ENCODE measurements around the gene OBSL1.
A peak's percentile ranks its signal among the peaks of the same experiment; 100 is the strongest.

Gene OBSL1

GRCh38 chr2:219530048-219530963 is 41.0 kb downstream of the OBSL1 start:
- DNase-seq = peak; percentile 90

- DNase-seq = no peak
These were observed 43.9 kb downstream of the OBSL1 start for GRCh38 chr2:219527472-219527871.

DNA sequence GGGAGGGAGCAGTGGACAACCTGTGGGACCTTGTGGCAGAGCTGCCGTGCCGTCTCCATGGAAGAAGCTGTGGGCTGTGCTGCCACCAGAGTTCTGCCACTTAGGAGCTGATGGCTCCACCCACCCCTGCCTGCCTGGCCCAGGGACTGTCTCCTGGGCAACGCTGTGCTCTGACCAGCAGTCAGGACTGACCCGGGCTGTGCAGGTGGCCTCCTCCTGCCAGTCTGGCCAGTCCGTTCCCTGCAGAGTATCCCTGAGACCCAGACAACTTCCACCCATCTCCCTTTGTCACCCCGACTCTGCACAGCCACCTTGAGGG is 44.3 kb downstream of the OBSL1 start:
- DNase-seq = no peak

DNA sequence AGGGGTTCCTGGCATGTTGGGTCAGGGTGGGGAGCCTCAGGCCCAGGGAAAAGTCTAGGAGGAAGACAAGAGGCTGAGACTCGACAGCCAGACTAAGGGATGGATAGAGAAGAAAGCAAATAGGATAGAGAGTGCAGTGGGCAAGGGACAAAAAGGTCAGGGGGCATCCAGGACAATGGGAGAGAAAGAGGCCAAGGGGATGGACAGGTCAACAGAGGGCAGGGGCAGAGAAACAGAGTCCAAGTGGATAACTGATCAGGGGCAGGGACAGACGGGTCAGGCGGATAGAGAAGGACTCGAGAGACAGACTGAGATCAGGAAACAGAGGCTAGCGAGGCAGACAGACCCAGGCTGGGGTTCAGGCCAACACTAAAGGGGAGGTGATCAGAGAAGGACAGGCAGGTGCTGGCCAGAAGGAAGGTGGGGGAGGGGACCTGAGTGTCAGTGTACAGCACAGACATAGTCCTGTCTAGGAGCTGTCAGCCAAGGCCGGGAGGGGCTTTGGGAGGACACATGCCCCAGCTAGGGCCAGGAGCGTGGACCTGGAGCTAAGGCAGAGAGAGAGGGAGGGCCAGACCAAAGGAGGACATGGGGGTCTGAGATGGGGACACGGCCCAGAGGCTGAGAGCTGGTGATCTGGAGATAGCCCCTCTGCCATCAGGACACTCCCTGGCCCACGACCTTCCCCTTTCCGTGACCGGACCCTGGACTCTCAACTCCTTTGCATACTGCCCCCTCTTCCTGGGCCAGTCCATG is 44.8 kb downstream of the OBSL1 start:
- no peak for DNase-seq

- DNase-seq = no peak
These were observed 45.7 kb downstream of the OBSL1 start for GRCh38 chr2:219525533-219526232.

- DNase-seq = no peak
These were observed 46.5 kb downstream of the OBSL1 start for GRCh38 chr2:219524817-219525216.

DNA sequence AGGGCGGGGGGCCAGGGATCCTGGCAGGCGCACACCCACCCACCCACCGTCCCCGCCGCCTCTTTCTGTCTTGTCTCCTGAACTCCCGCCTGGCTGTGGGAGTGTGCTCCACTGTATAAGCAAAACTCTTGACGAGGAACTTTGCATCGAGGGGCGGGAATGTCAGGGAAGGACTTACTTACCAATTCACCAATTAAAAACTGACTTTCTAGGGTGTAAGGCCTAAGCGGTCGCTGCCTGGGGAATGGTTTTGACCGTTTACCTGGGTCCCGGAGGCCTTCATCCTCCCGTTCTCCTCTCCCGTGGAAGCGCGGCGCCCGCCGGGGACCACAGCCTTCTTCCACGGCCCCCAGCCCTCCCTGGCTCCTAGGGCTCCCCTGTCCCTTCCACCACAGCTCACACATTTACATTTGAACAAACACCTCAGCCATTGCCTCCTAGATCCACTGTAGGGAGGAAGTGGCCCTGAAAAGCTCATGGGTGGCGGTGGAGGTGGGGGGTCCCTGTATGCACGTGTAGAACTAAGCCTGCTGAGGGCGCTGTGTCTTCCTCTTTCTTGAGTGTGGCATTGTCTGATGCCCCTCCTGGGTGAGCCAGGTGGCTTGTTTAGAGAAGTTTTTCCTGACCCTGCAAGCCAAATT is 48.2 kb downstream of the OBSL1 start:
- no peak for DNase-seq

DNA sequence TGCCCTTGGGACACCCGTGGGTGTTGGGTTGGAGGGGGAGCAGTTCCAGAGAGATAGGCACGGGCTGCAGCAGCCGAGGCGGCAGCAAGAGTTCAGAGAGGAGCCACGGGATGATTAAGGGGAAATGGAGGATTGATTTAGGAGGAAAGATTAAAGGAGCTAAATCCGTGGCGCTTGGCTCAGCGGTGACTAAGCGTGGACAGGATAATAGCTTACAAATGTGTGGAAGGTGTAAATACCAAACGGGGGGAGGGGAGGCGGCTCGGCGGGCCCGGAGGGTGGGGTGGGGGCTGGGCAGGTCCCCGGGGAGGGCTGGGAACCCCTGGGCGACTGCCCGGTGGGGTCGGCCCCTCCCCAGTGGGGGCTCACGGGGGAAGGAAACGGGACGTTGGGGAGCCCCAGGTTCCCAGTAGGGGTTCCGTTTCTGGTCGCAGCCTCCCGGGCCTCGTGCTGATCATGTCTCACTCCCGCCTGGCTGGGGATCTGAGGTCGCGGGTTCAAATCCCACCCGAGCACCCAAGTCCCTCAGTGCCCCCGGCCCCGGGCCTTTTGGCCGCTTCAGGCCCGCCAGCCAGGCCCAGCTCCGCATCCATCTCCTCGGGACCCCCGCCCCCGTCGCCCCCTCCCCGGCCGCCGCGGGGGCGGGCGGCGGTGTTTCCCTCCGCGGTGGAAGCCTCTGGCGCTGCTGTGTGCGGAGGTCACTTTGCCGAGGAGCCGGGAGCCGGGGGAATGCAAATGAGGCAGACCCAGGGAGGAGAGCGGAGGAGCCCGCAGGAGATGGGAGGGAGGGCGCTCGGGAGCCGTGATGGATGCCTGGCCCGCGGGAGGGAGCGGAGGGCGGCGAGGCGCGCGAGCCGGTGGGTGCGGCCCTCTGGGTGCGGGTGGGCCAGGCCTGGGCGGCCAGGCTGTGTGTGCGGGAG is 49.0 kb downstream of the OBSL1 start:
- no peak for DNase-seq

DNA sequence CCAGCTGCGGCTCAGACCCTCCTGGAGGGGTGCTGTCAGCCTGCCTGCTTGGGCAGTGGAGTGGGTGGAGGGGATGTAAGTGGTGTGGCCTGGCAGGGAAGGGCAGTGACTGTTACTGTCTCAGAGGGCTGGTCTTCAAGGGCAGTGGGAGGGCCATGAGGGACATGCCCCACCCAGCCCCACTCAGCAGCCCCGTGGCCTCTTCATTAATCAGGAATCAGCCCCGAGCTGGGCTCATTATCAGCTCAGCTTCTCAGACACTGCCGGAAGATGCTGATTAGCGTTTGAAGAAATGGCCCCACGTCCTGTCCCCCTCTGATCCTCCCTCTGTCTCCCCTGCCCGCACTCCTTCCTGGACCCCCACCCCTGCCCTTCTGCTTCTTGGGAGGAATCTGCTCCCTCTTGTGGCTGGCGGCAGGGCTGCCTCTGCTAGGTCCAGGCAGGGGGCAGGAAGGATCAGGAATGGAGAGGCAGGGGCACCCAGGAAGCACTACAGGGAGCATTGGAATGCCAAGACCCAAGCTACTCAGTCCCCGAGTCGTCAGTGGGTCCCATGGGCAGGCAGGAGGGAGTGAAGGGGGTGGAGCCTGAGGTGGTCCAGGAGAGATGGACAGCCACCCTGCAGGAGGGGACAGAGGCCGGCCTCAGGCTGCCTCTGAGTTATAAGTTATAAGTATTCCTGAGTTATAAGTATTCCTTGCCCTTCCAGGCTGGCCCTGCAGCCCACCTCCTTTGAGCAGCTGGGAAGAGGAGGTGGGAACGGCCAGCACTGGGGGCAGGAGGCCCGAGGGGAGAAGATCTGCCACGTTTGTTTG is 50.1 kb downstream of the OBSL1 start:
- DNase-seq = no peak

DNA sequence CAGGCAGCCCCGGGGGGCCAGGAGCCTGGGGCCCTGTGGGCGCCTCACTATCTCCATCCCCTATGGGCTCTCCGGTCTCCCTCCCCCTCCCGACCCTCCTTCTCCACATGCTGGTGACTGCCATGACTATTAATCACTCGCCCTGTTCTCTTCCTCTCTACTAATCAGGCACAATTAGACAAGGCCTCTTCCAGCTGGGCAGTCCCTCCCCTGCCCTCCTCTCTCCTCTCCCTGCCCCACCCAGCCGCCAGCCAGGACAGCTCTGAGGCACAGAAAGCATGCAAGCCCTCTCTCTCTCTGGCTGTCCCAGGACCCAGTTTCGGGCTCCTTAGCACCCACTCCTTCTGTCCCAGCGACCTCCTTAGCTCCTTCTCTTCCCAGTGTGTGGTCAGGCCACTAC is 51.3 kb downstream of the OBSL1 start:
- DNase-seq = no peak

GRCh38 chr2:219519526-219519916 is 51.8 kb downstream of the OBSL1 start:
- DNase-seq = no peak

DNA sequence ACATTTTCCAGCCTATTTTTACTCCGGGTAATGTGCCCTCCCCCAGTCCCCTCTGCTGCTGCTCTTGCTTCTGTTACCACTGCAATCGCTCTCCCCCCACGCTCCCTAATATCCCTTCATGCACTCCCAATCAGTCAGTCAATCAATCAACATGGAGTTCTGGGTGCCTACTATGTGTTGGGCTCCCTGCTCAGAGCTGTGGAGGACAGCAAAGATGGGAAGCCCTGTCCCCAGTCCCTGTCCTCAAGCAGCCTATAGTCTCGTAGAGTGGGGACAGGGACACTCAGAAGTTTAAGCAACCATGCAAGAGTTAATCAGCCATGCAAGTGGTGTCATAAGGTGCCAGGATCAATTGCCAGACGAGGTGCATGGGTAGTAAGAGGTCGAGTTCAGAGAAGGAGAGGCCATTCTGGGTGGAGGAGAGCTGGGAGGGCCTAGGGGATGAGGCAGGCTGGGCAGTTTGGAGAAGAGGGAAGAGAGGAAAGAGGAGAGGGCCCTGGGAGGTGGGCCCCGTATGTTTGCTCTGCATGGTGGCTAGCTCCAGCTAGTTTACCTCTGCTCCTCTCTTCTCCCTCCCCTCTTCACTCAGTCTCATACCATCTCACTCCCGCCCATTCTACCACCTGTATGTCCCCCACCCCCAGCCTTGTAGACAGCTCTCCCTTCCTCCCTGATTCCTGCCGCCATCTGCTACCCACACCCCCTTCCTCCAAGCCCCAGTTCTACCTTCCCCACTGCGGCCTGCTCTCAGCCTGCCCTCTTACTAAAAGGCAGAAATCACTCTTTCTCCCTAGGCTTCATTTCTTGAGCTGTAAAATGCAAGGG is 53.2 kb downstream of the OBSL1 start:
- no peak for DNase-seq

- no peak for DNase-seq
These were observed 54.5 kb downstream of the OBSL1 start for GRCh38 chr2:219516888-219517287.

DNA sequence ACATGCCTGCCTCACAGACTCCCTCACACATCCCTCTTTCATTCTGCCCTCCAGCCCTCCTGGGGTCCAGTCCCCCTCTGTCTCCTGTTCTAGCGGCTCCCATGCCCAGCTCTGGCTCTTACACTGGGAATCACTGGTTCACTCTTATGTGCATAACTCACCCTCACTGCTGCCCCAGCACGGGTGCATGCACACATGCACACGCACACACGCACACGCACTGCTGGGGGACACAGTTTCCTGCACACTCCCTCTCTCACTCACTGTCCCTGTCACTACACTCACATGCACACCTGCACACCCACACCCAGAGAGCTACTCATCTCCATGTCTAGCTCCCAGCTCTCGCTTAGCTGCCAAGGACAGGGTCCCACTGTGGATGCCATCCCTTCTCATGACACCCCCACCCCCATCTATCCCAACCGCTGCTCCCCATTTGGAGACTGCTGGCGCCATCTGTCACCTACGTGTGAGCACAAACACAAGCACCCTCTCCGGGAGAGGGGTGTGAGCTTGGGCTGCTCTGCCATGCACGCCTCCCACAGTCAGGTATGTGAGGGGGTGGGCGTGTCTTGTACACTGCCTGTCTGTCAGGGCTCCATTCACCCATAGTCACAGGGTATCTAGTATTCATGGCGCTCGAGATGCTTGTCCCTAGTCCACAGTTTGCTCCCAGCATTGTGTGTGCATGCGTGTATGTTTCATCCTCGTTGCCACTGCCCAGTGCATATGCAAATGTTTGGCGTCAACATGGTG is 55.3 kb downstream of the OBSL1 start:
- no peak for DNase-seq

GRCh38 chr2:219514836-219515235 is 56.5 kb downstream of the OBSL1 start:
- DNase-seq = no peak

DNA sequence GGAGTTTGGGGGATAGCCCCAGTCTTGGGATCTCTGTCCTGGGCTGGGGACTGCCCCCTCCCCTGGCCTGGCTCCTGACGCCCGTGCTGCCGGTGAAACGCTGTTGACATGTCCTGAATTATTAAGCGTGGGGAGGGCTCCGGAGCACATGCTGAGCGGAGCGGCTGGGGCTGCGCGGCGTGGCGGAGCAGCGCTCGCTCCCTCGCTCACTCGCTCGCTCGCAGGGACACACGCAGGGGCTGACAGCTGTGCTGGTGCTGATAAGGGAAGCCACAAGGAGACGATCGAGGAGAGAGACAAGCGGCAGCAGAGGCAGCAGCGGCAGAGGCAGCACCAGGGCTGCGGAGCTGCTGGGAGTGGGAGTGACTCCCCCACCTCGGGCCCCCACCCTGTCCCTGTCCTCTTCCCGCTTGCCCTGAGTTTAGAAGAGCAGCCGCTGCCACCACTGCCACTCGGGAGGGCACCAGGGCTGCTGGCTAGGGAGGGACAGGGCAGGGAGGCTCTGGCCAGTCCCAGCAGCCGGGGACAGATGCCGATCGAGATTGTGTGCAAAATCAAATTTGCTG is 57.1 kb downstream of the OBSL1 start, which contains the start of gene ASIC4:
Gene ASIC4 (plus strand): TSS at position 287 of the 566 bp plus-strand sequence. CDS start 243 bp downstream, at position 530.
- DNase-seq = no peak

DNA sequence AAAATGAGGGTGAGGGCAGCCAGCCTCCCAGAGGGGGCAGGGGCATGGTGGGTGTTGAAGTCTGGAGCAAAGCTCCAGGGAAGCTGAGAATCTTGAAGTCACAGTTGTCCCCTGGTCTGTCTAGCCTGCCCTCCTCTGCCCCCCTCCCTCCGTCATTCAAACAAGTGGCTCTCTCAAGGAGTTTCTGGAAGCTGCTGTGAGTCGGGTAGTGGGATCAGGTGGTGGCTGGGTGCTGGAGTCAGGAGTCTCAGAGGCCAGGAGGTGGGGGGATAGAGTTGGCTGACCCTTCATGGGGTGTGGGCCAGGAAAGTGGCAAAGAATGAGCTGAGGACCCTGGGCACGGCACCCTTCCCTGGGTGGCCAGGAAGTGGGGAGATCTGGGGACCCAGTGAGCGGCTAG is 57.6 kb downstream of the OBSL1 start:
- DNase-seq = no peak

GRCh38 chr2:219512524-219513216 is 58.7 kb downstream of the OBSL1 start:
- DNase-seq = no peak
